Measurements from ENCODE around the gene STYK1.
"Not testable (repeated sequence)": the region's sequence is repeated elsewhere in the genome, so short reads cannot be mapped to it uniquely, and the experiment has no call there.

Gene STYK1

GRCh38 chr12:10595881-10596280, 78.0 kb downstream of the STYK1 start:
- DNase-seq (ENCODE audit: insufficient read length, low spot score), result no peak
- no peak for TF ChIP-seq POLR2A (IDR thresholded peaks at IDR 0.05; ENCODE audit: low read depth, low read length)
- FAIRE-seq, result no peak

- FAIRE-seq, result no peak
- TF ChIP-seq POLR2A (IDR thresholded peaks at IDR 0.05; ENCODE audit: low read depth, low read length), result no peak
- DNase-seq (ENCODE audit: insufficient read length, low spot score), result no peak
Measured at GRCh38 chr12:10590966-10591365, 82.9 kb downstream of the STYK1 start.

- TF ChIP-seq POLR2A (IDR thresholded peaks at IDR 0.05; ENCODE audit: low read depth, low read length), result no peak
- no peak for DNase-seq (ENCODE audit: insufficient read length, low spot score)
- FAIRE-seq, result no peak
Measured at GRCh38 chr12:10584415-10584814, 89.4 kb downstream of the STYK1 start.

GRCh38 chr12:10582704-10583103, 91.1 kb downstream of the STYK1 start:
- TF ChIP-seq POLR2A (IDR thresholded peaks at IDR 0.05; ENCODE audit: low read depth, low read length), result no peak
- no peak for DNase-seq (ENCODE audit: insufficient read length, low spot score)
- FAIRE-seq, result no peak

GRCh38 chr12:10582133-10582532, 91.7 kb downstream of the STYK1 start:
- not testable (repeated sequence) for FAIRE-seq; DNase-seq (ENCODE audit: insufficient read length, low spot score)

- DNase-seq (ENCODE audit: insufficient read length, low spot score) (no peak), FAIRE-seq (no peak)
- TF ChIP-seq POLR2A (IDR thresholded peaks at IDR 0.05; ENCODE audit: low read depth, low read length), result no peak
Measured at GRCh38 chr12:10574307-10574706, 99.5 kb downstream of the STYK1 start.

- DNase-seq (ENCODE audit: insufficient read length, low spot score); FAIRE-seq: not testable (repeated sequence)
Measured at GRCh38 chr12:10572021-10572490, 101.8 kb downstream of the STYK1 start.

GRCh38 chr12:10571141-10571540, 102.7 kb downstream of the STYK1 start:
- TF ChIP-seq POLR2A (IDR thresholded peaks at IDR 0.05; ENCODE audit: low read depth, low read length), result no peak
- DNase-seq (ENCODE audit: insufficient read length, low spot score), result no peak
- FAIRE-seq, result no peak
